Measurements from ENCODE around the gene L3MBTL2.

DNA sequence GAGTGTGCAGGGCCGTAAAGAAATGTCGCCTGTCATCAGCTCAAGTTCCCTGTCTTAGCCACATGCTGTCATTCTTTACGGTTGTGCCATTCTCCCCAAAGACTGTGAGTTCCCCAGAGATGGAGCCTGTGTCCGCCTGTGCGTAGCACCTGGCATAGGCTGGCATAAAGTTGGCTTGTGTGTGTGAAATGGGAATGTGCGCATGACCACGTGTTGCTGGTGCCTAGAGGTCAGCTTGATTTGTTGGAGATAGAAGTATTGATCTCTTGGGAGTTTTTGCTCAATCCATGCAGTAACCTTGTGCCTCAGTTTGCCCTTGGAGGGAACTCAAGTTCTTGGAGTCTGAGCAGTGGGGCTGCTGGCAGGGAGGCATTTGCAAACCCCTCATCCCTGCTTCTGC lies 26.3 kb downstream of the L3MBTL2 start:
- TF ChIP-seq, protein P1, sequence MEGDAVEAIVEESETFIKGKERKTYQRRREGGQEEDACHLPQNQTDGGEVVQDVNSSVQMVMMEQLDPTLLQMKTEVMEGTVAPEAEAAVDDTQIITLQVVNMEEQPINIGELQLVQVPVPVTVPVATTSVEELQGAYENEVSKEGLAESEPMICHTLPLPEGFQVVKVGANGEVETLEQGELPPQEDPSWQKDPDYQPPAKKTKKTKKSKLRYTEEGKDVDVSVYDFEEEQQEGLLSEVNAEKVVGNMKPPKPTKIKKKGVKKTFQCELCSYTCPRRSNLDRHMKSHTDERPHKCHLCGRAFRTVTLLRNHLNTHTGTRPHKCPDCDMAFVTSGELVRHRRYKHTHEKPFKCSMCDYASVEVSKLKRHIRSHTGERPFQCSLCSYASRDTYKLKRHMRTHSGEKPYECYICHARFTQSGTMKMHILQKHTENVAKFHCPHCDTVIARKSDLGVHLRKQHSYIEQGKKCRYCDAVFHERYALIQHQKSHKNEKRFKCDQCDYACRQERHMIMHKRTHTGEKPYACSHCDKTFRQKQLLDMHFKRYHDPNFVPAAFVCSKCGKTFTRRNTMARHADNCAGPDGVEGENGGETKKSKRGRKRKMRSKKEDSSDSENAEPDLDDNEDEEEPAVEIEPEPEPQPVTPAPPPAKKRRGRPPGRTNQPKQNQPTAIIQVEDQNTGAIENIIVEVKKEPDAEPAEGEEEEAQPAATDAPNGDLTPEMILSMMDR (conservative IDR thresholded peaks at IDR 0.05; ENCODE audit: low read length), result no peak
- no peak for TF ChIP-seq EZH2phosphoT487 (IDR thresholded peaks at IDR 0.05; ENCODE audit: borderline replicate concordance, low read depth, low read length)

Measured in OCI-LY7 (cell line).